Retinal pigment epithelial cell (primary cell): ENCODE results near the gene SH3TC2.

Source experiments
- DNase-seq: peaks from one replicate; pipeline ENCODE4 v3.0.0-alpha.2; 2010; ENCODE audit warnings: low read depth
- H3K4me3 ChIP-seq: 2 replicates; pipeline ENCODE4 v1.5.1; 2011; ENCODE audit warnings: mild to moderate bottlenecking, low read length, control low read depth, moderate library complexity
- TF ChIP-seq, protein P1 (sequence below): conservative IDR thresholded peaks from 2 replicates; pipeline ENCODE4 v1.5.1; 2011; ENCODE audit warnings: low read depth, low read length, control low read depth, inconsistent platforms

Gene SH3TC2

GRCh38 chr5:148998174-148998797 is 64.6 kb downstream of the SH3TC2 start:
- no peak overlapping the region for H3K4me3 ChIP-seq
- DNase-seq: no peak
- TF ChIP-seq, protein P1, sequence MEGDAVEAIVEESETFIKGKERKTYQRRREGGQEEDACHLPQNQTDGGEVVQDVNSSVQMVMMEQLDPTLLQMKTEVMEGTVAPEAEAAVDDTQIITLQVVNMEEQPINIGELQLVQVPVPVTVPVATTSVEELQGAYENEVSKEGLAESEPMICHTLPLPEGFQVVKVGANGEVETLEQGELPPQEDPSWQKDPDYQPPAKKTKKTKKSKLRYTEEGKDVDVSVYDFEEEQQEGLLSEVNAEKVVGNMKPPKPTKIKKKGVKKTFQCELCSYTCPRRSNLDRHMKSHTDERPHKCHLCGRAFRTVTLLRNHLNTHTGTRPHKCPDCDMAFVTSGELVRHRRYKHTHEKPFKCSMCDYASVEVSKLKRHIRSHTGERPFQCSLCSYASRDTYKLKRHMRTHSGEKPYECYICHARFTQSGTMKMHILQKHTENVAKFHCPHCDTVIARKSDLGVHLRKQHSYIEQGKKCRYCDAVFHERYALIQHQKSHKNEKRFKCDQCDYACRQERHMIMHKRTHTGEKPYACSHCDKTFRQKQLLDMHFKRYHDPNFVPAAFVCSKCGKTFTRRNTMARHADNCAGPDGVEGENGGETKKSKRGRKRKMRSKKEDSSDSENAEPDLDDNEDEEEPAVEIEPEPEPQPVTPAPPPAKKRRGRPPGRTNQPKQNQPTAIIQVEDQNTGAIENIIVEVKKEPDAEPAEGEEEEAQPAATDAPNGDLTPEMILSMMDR: peak; percentile 70

- H3K4me3 ChIP-seq: no peak overlapping the region
- no peak for DNase-seq
- TF ChIP-seq, protein P1: no peak
Observed at GRCh38 chr5:148996270-148996669, 66.6 kb downstream of the SH3TC2 start.

- H3K4me3 ChIP-seq: no peak overlapping the region
- TF ChIP-seq, protein P1: no peak
- DNase-seq: no peak
Observed at GRCh38 chr5:148995791-148996190, 67.1 kb downstream of the SH3TC2 start.

GRCh38 chr5:148993283-148993936 is 69.5 kb downstream of the SH3TC2 start:
- no peak for DNase-seq
- H3K4me3 ChIP-seq: no peak overlapping the region
- TF ChIP-seq, protein P1: no peak

- no peak overlapping the region for H3K4me3 ChIP-seq
- DNase-seq: no peak
- TF ChIP-seq, protein P1: no peak
Observed at GRCh38 chr5:148992265-148992664, 70.6 kb downstream of the SH3TC2 start.

- TF ChIP-seq, protein P1: no peak
- no peak overlapping the region for H3K4me3 ChIP-seq
- DNase-seq: no peak
Observed at GRCh38 chr5:148991566-148991965, 71.3 kb downstream of the SH3TC2 start.

DNA sequence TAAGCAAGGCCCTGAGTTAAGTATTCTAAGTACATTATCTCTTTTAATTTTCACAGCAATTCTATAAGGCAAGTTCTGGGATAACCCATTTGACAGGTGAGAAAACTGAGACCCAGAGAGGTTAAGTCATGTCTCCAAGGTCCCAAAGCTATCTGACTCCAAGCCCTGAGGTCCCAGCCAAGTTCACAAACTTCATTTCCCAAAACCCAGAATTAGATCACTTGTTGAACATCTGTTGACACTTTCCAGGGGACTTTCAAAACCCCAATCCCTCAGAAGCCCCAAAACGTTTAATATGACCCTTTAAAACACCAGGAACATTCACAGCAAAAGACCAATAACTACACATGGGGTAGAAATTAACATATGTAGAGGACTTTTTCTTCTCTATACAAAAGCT is 72.0 kb downstream of the SH3TC2 start:
- no peak overlapping the region for H3K4me3 ChIP-seq
- TF ChIP-seq, protein P1: no peak

More for the DNA sequence above, 72.0 kb downstream of the SH3TC2 start:
- DNase-seq: no peak
